Measurements from ENCODE around the gene TSPAN1. TPM values are rescaled to one million over a fixed set of nuclear protein-coding genes. Genes with fewer than 3 reads are reported as not detected.

The TSPAN1 gene
- total and polyA plus RNA-seq, 2 of the 13 experiments (the other 11 are each of a cell fraction or from before 2014, with no cell fraction given), result 1.7 to 2.9 TPM

GRCh38 chr1:46197560-46197963 lies 22.7 kb downstream of the TSPAN1 start:
- 80% methylated on average over 9 of the region's 9 CpGs for WGBS (ENCODE audit: low lambda C conversion rate)
- Histone ChIP-seq H3K27ac (ENCODE audit: extremely low read length, insufficient read depth, low read length) (peak overlapping the region; percentile 76), H3K9me3 (ENCODE audit: low read length) (no peaks in the 10 kb centered on the region), H3K4me1 (ENCODE audit: insufficient read depth, low read length) (peaks cover 31% of the 10 kb centered on the region), H4K20me1 (ENCODE audit: insufficient read depth, low read length) (no peaks in the 10 kb centered on the region), H3K9ac (ENCODE audit: insufficient read depth, low read depth, low read length) (peak overlapping the region; percentile 95), H3K4me3 (replicated peaks in 1 of 3; ENCODE audit: insufficient read depth in 1 of 3, low read depth in 2 of 3, low read length in 3 of 3) (peak overlapping the region; percentile 89 to 95 (median 93)), H3K4me2 (ENCODE audit: low read depth, low read length) (peak overlapping the region; percentile 86), H3K79me2 (ENCODE audit: insufficient read depth, low read length) (no peaks in the 10 kb centered on the region), H3K27me3 (ENCODE audit: control insufficient read depth in 1 of 2, insufficient read depth in 2 of 2, low read length in 2 of 2) (no peaks in the 10 kb centered on the region), H3K36me3 (replicated peaks in 1 of 2; ENCODE audit: control insufficient read depth in 1 of 2, insufficient read depth in 2 of 2, low read length in 2 of 2) (peaks cover 5 to 14% of the 10 kb centered on the region in 2 experiments; a peak in 2 of 5 replicates), H2AFZ (ENCODE audit: low read length) (no peak overlapping the region)
- ChIA-PET CTCF (ENCODE audit: low intra/inter-chr PET ratio, low total read pairs) (no interaction called here), POLR2A (interaction anchor here (1.0 to 4.3 kb wide), 4 partner anchors 15 to 65 kb away, joined by 3 to 24 read pairs (median 7); partner anchors contain the start of gene PIK3R3)
- DNase-seq (ENCODE audit: low spot score) (no peak), ATAC-seq (no peak), FAIRE-seq (no peak)
- 0 out of 2 replicates have a peak, but pooled peaks have one; percentile 17 for TF ChIP-seq ZBTB38 (CRISPR knock-in tag; IDR thresholded peaks at IDR 0.05)
- no peak for TF ChIP-seq ZSCAN22 (CRISPR knock-in tag; IDR thresholded peaks at IDR 0.05)
- TF ChIP-seq ZNF607 (CRISPR knock-in tag; IDR thresholded peaks at IDR 0.05; ENCODE audit: borderline replicate concordance), result peak; percentile 42; the same call in 1 of the 2 replicates
- TF ChIP-seq ASH2L (IDR thresholded peaks at IDR 0.05; ENCODE audit: insufficient read length, low read depth, low read length), result no peak
- TF ChIP-seq ZNF501 (CRISPR knock-in tag; IDR thresholded peaks at IDR 0.05), result peak; percentile 31; the same call in 1 of the 2 replicates
- TF ChIP-seq ZNF160 (CRISPR knock-in tag; IDR thresholded peaks at IDR 0.05), result 0 out of 2 replicates have a peak, but pooled peaks have one; percentile 16
- no peak for TF ChIP-seq HIC2 (CRISPR knock-in tag; IDR thresholded peaks at IDR 0.05; ENCODE audit: low read depth)
- TF ChIP-seq HNF1B (CRISPR knock-in tag; IDR thresholded peaks at IDR 0.05), result 0 out of 2 replicates have a peak, but pooled peaks have one; percentile 21
- TF ChIP-seq TARDBP (CRISPR knock-in tag; IDR thresholded peaks at IDR 0.05), result 0 out of 2 replicates have a peak, but pooled peaks have one; percentile 6
- 0 out of 2 replicates have a peak, but pooled peaks have one; percentile 8 for TF ChIP-seq ATF7-NPFF (CRISPR knock-in tag; IDR thresholded peaks at IDR 0.05; ENCODE audit: low read depth)
- peak; percentile 16; the same call in 1 of the 2 replicates for TF ChIP-seq KDM2A (CRISPR knock-in tag; IDR thresholded peaks at IDR 0.05; ENCODE audit: borderline replicate concordance, low read depth)
- in situ Hi-C loops (cut with HindIII; ENCODE audit: extremely low pct_ligation_motif_present, low pct_unique_long_range_greater_than_20kb) (no loop called here), intact Hi-C loops (cut with micrococcal nuclease; ENCODE audit: unreplicated experiment) (no loop called here)
- BruUV-seq (replicated peaks), result TSS peak; percentile 68

Data from HepG2 (cell line).